AG10803 (cell line): ENCODE measurements around the gene RAB11B.

Experiments
- DNase-seq: peaks from one replicate; pipeline ENCODE4 v3.0.0; 2010; ENCODE audit warnings: low read depth
- H3K4me3 ChIP-seq: 2 replicates; pipeline ENCODE4 v1.5.1; 2011; ENCODE audit warnings: mild to moderate bottlenecking, low read length, control low read depth
- CTCF ChIP-seq: conservative IDR thresholded peaks from 2 replicates; pipeline ENCODE4 v1.5.1; 2011; ENCODE audit warnings: mild to moderate bottlenecking, low read length, control low read depth, inconsistent platforms

Gene RAB11B

DNA sequence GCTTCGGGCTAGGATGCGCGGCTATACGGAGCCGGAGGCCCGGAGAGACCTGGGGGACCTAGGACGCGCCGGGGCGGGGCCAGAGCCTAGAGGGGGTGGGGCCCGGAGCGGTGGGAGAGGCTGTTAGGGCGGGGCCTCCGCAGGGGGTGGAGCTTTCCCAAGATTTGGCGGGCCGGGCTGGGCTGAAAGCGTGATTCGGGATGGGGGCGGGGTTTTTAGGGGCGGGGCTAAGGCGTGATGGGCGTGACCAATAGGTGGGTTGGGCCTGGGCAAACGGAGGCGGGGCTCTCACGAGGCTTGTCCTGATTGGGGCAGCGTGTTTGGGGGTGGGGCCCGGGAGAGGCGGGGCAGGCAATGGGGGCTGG lies 439 bp downstream of the RAB11B start:
- peak overlapping the region; percentile 73 for H3K4me3 ChIP-seq
- peak; percentile 85 for DNase-seq
- no peak for TF ChIP-seq CTCF

DNA sequence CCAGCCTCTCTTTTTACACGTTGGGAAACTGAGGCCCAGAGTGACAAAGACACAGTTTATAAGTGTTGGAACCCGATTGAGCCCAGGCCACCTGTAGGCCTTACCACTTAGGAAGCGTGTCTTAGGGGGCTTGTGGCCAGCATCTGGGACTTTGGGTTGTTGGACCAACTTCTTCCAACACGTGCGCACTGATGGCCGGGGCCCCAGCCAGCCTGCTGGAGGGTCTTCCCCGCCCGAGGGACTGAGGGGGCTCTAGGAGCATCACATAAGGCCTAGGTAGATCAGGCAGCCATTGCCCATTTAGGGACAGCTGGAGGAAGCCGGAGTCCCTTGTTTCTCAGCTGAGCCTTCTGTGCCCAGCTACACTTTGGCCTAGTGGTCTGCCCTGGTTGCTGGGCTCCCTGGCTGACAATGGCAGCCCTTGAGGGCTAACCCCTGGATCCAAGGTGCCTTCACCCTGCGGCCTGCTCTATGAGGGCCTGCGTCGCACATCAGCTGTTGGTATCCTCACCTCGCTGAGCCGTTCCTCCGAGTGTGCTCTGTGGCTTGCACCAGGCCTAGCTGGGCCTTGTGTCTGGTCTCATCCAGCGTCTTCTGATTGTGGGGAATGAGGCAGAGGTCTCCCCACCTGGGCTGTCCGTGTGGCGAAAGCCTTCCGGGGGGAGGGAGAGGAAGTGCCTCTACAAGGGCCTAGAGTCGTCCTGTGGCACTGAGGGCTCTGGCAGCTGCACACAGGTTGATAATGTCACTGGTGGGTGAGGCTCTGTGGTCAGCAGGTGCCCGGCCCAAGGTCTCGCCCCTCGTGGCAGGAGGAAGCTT lies 1.2 kb downstream of the RAB11B start:
- TF ChIP-seq CTCF: no peak

DNA sequence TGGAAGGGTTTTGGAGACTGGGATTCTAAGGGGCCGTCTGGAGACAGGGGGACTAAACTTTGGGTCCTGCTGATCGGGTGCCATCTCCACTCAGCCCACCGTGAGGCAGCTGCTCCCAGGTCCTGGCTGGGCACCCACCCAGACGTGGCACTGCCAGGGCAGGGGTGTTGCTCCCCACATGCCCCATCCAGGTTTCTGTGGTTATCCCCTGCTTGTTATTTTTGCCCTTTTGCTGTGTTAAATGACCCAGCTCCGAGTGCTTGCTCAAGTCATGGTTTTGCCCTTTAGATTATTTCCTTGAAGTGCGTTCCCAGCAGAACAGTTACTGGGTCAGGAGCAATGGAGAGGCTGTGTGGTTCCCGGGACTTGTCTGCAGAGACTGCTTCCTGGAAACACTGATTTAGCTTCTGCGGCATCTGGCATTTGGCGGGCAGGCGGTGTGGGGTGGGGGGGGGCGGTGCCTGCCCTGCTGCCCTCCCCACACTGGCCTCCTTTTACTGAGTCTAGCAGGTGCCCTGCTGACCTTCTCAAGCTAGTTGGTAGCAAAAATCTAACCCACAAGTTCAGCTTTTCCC lies 1.9 kb downstream of the RAB11B start:
- no peak for TF ChIP-seq CTCF
- H3K4me3 ChIP-seq: peak overlapping the region; percentile 10; the same call in 1 of the 2 replicates

More for the DNA sequence above, 1.2 kb downstream of the RAB11B start:
- DNase-seq: no peak
- peak overlapping the region; percentile 43 for H3K4me3 ChIP-seq

GRCh38 chr19:8393192-8393870 lies 3.2 kb downstream of the RAB11B start:
- DNase-seq: no peak
- TF ChIP-seq CTCF: no peak
- H3K4me3 ChIP-seq: no peak overlapping the region

More for the DNA sequence above, 1.9 kb downstream of the RAB11B start:
- DNase-seq: peak; percentile 58

GRCh38 chr19:8393871-8394250 lies 3.7 kb downstream of the RAB11B start:
- H3K4me3 ChIP-seq: no peak overlapping the region
- no peak for DNase-seq
- no peak for TF ChIP-seq CTCF

- DNase-seq: no peak
- TF ChIP-seq CTCF: no peak
- H3K4me3 ChIP-seq: no peak overlapping the region
Measured at GRCh38 chr19:8395621-8396082, 5.5 kb downstream of the RAB11B start.
